ENCODE data around the gene ATG16L1.

ATG16L1 gene

GRCh38 chr2:233226511-233227031 is 24.9 kb upstream of the ATG16L1 start:
- in situ Hi-C loops (cut with HindIII; ENCODE audit: low sequenced_read_pairs): loop anchor here (25.0 kb wide), 1 partner anchor 364 kb away; the partner anchor contains the start of gene SNORC

GRCh38 chr2:233227346-233227978 is 24.0 kb upstream of the ATG16L1 start:
- in situ Hi-C loops (cut with HindIII; ENCODE audit: low sequenced_read_pairs): loop anchor here (25.0 kb wide), 1 partner anchor 365 kb away; the partner anchor contains the start of gene SNORC

- in situ Hi-C loops (cut with HindIII; ENCODE audit: low sequenced_read_pairs): loop anchor here (25.0 kb wide), 1 partner anchor 366 kb away; the partner anchor contains the start of gene SNORC
Measured at GRCh38 chr2:233228376-233228775, 23.1 kb upstream of the ATG16L1 start.

GRCh38 chr2:233233618-233234230 is 17.7 kb upstream of the ATG16L1 start:
- in situ Hi-C loops (cut with HindIII; ENCODE audit: low sequenced_read_pairs): loop anchor here (25.0 kb wide), 1 partner anchor 371 kb away; the partner anchor contains the start of gene SNORC

- in situ Hi-C loops (cut with HindIII; ENCODE audit: low sequenced_read_pairs): loop anchor here (25.0 kb wide), 1 partner anchor 372 kb away; the partner anchor contains the start of gene SNORC
Measured at GRCh38 chr2:233234264-233234663, 17.2 kb upstream of the ATG16L1 start.

GRCh38 chr2:233234996-233235395 is 16.5 kb upstream of the ATG16L1 start:
- in situ Hi-C loops (cut with HindIII; ENCODE audit: low sequenced_read_pairs): loop anchor here (25.0 kb wide), 1 partner anchor 373 kb away; the partner anchor contains the start of gene SNORC

- in situ Hi-C loops (cut with HindIII; ENCODE audit: low sequenced_read_pairs): loop anchor here (25.0 kb wide), 1 partner anchor 374 kb away; the partner anchor contains the start of gene SNORC
Measured at GRCh38 chr2:233235977-233236376, 15.5 kb upstream of the ATG16L1 start.

GRCh38 chr2:233236820-233237589 is 14.5 kb upstream of the ATG16L1 start:
- in situ Hi-C loops (cut with HindIII; ENCODE audit: low sequenced_read_pairs): loop anchor here (25.0 kb wide), 1 partner anchor 375 kb away; the partner anchor contains the start of gene SNORC

- in situ Hi-C loops (cut with HindIII; ENCODE audit: low sequenced_read_pairs): loop anchor here (5.0 to 25.0 kb wide), 3 partner anchors 99 to 379 kb away; partner anchors contain the start of gene SNORC
Measured at GRCh38 chr2:233240897-233241296, 10.6 kb upstream of the ATG16L1 start.

GRCh38 chr2:233241803-233242202 is 9.7 kb upstream of the ATG16L1 start:
- in situ Hi-C loops (cut with HindIII; ENCODE audit: low sequenced_read_pairs): loop anchor here (5.0 to 25.0 kb wide), 3 partner anchors 100 to 380 kb away; partner anchors contain the start of gene SNORC

GRCh38 chr2:233242231-233242927 is 9.1 kb upstream of the ATG16L1 start:
- in situ Hi-C loops (cut with HindIII; ENCODE audit: low sequenced_read_pairs): loop anchor here (5.0 to 25.0 kb wide), 3 partner anchors 100 to 380 kb away; partner anchors contain the start of gene SNORC

GRCh38 chr2:233243348-233243747 is 8.1 kb upstream of the ATG16L1 start:
- in situ Hi-C loops (cut with HindIII; ENCODE audit: low sequenced_read_pairs): loop anchor here (5.0 to 25.0 kb wide), 3 partner anchors 101 to 381 kb away; partner anchors contain the start of gene SNORC

GRCh38 chr2:233244818-233245217 is 6.7 kb upstream of the ATG16L1 start:
- in situ Hi-C loops (cut with HindIII; ENCODE audit: low sequenced_read_pairs): loop anchor here (5.0 to 25.0 kb wide), 3 partner anchors 103 to 383 kb away; partner anchors contain the start of gene SNORC

GRCh38 chr2:233245406-233245805 is 6.1 kb upstream of the ATG16L1 start:
- in situ Hi-C loops (cut with HindIII; ENCODE audit: low sequenced_read_pairs): loop anchor here (25.0 kb wide), 1 partner anchor 383 kb away; the partner anchor contains the start of gene SNORC

- in situ Hi-C loops (cut with HindIII; ENCODE audit: low sequenced_read_pairs): loop anchor here (25.0 kb wide), 1 partner anchor 385 kb away; the partner anchor contains the start of gene SNORC
Measured at GRCh38 chr2:233247116-233247515, 4.4 kb upstream of the ATG16L1 start.

- in situ Hi-C loops (cut with HindIII; ENCODE audit: low sequenced_read_pairs): loop anchor here (25.0 kb wide), 1 partner anchor 385 kb away; the partner anchor contains the start of gene SNORC
Measured at GRCh38 chr2:233247744-233248143, 3.7 kb upstream of the ATG16L1 start.

GRCh38 chr2:233248999-233249398 is 2.5 kb upstream of the ATG16L1 start:
- in situ Hi-C loops (cut with HindIII; ENCODE audit: low sequenced_read_pairs): loop anchor here (25.0 kb wide), 1 partner anchor 387 kb away; the partner anchor contains the start of gene SNORC

- in situ Hi-C loops (cut with HindIII; ENCODE audit: low sequenced_read_pairs): no loop called here
Measured at GRCh38 chr2:233250568-233250967, 905 bp upstream of the ATG16L1 start.

GRCh38 chr2:233250985-233251305 is 528 bp upstream of the ATG16L1 start:
- in situ Hi-C loops (cut with HindIII; ENCODE audit: low sequenced_read_pairs): no loop called here

GRCh38 chr2:233252227-233252626 is 754 bp downstream of the ATG16L1 start:
- in situ Hi-C loops (cut with HindIII; ENCODE audit: low sequenced_read_pairs): no loop called here
